Activated naive CD8-positive, alpha-beta T cell (primary cell): ENCODE measurements around the gene TTC7B.

ENCODE experiments used
- H3K27ac Mint-ChIP-seq: one replicate; pipeline ENCODE4 v1.8.0; 2021; ENCODE audit warnings: mixed read lengths
- H3K27me3 Mint-ChIP-seq: one replicate; pipeline ENCODE4 v1.8.0; 2021; ENCODE audit warnings: mixed read lengths
- H3K36me3 Mint-ChIP-seq: one replicate; pipeline ENCODE4 v1.8.0; 2021; ENCODE audit warnings: mixed read lengths
- H3K4me1 Mint-ChIP-seq: one replicate; pipeline ENCODE4 v1.8.0; 2021; ENCODE audit warnings: low read depth, mixed read lengths
- H3K4me3 Mint-ChIP-seq: one replicate; pipeline ENCODE4 v1.8.0; 2021; ENCODE audit warnings: mild to moderate bottlenecking, mixed read lengths
- H3K9me3 Mint-ChIP-seq: one replicate; pipeline ENCODE4 v1.8.0; 2021; ENCODE audit warnings: low read depth, mixed read lengths

TTC7B gene

DNA sequence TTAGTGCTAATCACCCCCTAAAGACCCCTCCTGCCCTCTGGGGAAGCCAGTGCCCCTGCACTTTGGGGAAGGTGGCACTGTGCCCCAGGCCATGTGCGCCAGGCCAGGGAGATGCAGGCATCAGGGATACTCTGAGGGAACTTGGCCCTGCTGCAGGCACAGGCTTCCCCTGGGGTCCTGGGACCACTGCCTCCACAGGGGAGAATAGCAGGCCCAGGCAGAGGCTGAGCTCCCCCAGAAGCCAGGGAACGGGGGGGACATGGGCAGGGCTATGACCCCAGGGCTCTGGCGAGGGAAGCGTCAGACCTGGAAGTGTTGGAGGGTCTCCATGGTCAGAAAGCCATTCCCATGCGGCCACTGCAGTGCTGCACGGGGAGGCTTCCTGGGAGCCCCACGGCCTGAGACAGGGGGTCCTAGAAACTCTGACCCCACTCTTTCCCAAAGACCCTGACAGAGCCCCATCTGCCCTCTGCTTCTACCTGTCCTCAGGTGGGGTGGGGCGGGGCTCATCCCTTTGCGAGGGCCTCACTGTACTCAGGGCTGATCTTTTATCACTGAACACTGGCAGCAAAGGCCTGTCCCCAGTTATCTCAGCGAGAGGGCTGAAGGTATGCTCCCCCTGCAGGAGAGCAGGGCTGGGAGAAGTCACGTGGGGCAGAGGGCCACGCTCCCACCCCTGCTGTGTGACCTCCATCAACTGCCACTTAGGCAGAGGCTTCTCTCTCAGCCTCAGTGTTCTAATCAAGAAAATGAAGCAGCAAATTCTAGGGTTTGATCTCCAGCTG is 259.4 kb downstream of the TTC7B start:
- no peaks in the 10 kb centered on the region for H3K36me3 Mint-ChIP-seq
- H3K27ac Mint-ChIP-seq: no peak overlapping the region

GRCh38 chr14:90556012-90556477 is 260.2 kb downstream of the TTC7B start:
- Mint-ChIP-seq H3K27ac (no peak overlapping the region), H3K9me3 (no peaks in the 10 kb centered on the region), H3K27me3 (no peaks in the 10 kb centered on the region), H3K36me3 (no peaks in the 10 kb centered on the region), H3K4me3 (no peak overlapping the region), H3K4me1 (no peaks in the 10 kb centered on the region)

More for the DNA sequence above, 259.4 kb downstream of the TTC7B start:
- Mint-ChIP-seq H3K9me3 (no peaks in the 10 kb centered on the region), H3K4me3 (no peak overlapping the region), H3K27me3 (no peaks in the 10 kb centered on the region), H3K4me1 (no peaks in the 10 kb centered on the region)

DNA sequence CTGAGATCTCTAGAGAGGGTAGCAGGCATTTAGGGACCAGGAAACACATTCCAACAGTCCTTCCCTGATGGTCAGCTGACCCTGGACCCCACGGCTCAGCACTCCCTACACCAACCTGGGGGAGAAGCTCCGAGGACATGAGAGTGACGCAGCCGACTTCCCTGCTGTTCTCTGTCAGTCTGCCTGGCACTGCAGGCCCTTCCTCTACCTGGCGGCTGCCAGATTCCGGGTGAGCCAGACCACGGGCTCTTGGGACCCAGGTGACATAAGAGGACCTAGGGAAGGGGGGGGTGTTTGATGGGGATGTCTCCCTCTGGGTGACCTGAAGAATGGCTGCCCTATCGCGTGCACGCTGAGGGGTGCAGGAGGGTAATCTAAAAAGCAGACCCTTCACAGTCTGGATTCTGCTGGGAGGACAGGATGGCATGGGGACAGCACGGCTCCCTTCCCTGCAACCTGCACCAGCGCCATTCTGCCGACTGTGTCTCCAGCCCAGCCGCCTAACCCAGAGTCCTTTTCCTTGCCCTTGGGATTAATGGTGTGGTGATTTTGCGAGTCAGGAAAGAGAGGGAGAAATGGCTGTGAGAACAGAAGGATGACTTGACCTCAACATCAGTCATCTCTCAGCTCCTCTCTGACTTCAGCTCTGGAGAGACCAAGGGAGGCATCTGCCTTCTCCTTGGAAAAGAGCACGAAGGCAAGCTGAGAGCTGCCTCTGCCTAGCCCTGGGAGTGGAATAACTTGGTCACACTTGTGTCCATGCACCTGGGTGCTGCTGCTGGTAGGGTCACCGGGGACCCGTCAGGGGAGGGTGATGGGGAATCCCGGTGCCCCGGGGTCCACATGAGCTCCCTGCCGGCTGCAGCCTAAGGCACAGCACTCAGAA is 260.9 kb downstream of the TTC7B start:
- Mint-ChIP-seq H3K4me1 (no peaks in the 10 kb centered on the region), H3K36me3 (no peaks in the 10 kb centered on the region), H3K27me3 (no peaks in the 10 kb centered on the region), H3K27ac (no peak overlapping the region), H3K4me3 (no peak overlapping the region), H3K9me3 (no peaks in the 10 kb centered on the region)

DNA sequence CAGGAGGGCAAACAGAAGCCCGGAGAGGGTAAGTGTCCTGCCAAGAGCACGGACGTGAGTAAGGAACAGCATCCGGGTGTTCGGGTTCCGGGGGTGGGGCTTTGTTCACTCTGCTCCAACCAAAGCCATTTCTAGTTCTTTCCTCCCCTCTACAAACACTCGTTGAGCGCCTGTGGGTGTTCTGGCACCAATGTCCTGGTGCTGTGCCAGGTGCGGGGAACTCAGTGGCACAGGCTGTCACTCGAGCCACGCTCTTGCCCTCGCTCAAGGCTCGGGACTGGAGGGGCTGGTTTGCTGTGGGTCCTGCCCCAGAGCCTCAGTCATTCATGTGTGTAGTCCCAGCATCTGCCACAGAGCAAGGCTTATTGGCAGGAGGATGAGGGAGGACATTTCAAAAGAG is 261.9 kb downstream of the TTC7B start:
- H3K27me3 Mint-ChIP-seq: no peaks in the 10 kb centered on the region
- H3K36me3 Mint-ChIP-seq: no peaks in the 10 kb centered on the region
- no peaks in the 10 kb centered on the region for H3K4me1 Mint-ChIP-seq
- H3K4me3 Mint-ChIP-seq: no peak overlapping the region
- H3K27ac Mint-ChIP-seq: no peak overlapping the region
- H3K9me3 Mint-ChIP-seq: no peaks in the 10 kb centered on the region

DNA sequence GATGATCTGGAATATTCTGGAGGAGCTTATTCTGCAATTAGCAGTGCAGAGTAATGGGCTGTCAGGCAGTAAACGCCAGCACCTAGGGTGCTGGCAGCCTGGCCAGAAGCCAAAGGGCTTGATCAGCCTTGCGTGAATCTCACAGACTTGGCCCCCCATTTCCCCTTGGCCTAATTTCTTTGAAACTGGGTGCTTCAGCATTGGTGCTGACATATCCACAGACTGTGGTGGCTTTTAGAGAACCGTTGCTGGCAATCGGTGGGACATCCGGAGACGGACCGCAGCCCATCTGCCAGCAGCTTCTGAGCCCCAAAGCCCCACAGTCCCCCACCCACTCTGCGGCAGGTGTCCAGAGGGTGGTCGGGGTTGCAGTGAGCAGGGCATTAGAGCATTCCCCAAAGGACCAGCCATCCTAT is 262.3 kb downstream of the TTC7B start:
- H3K4me1 Mint-ChIP-seq: no peaks in the 10 kb centered on the region
- H3K36me3 Mint-ChIP-seq: no peaks in the 10 kb centered on the region
- H3K9me3 Mint-ChIP-seq: no peaks in the 10 kb centered on the region
- no peak overlapping the region for H3K27ac Mint-ChIP-seq
- H3K4me3 Mint-ChIP-seq: no peak overlapping the region
- H3K27me3 Mint-ChIP-seq: no peaks in the 10 kb centered on the region

- Mint-ChIP-seq H3K36me3 (no peaks in the 10 kb centered on the region), H3K4me1 (no peaks in the 10 kb centered on the region), H3K9me3 (no peaks in the 10 kb centered on the region), H3K27ac (no peak overlapping the region), H3K27me3 (no peaks in the 10 kb centered on the region), H3K4me3 (no peak overlapping the region)
Measured at GRCh38 chr14:90553298-90553920, 262.8 kb downstream of the TTC7B start.

- H3K4me3 Mint-ChIP-seq: no peak overlapping the region
- no peaks in the 10 kb centered on the region for H3K36me3 Mint-ChIP-seq
- no peaks in the 10 kb centered on the region for H3K4me1 Mint-ChIP-seq
- no peak overlapping the region for H3K27ac Mint-ChIP-seq
- H3K27me3 Mint-ChIP-seq: no peaks in the 10 kb centered on the region
- H3K9me3 Mint-ChIP-seq: no peaks in the 10 kb centered on the region
Measured at GRCh38 chr14:90552465-90553297, 263.5 kb downstream of the TTC7B start.

DNA sequence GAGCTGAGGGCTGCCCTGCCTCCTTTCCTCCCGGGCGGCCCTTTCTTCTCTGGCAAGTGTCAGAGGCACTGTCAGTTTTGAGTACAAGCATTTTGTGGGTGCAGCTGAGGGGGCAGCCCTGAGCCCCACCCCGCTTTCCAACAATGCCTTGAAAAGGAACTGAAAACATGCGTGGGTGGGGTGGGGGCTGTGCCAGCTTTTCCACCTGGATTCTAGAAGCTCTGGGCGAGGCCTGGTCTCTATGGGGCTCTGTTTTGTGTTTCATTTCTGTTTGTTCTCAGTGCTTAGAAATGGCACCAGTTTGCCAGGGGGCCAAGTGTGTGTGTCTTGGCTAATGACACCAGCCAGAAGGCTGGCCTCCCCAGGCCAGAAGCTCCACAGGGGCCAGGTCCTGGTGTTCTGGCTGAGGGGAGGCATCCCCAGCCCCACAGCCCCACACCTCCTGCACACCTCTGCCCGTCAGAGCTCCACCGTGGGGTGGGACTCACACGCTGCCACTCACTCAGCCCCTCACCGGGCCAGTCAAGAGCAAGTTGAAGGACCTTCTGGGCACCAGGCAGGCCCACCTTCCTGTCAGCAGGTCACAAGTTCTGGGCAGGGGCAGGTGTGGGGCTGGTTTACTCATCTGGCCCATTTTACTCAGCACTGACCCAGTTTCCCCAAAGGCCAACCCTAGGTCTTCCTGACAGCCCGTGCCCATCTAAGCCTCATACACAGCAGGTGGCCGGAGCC is 264.3 kb downstream of the TTC7B start:
- Mint-ChIP-seq H3K4me3 (no peak overlapping the region), H3K36me3 (no peaks in the 10 kb centered on the region), H3K27me3 (no peaks in the 10 kb centered on the region), H3K9me3 (no peaks in the 10 kb centered on the region), H3K27ac (no peak overlapping the region), H3K4me1 (no peaks in the 10 kb centered on the region)

DNA sequence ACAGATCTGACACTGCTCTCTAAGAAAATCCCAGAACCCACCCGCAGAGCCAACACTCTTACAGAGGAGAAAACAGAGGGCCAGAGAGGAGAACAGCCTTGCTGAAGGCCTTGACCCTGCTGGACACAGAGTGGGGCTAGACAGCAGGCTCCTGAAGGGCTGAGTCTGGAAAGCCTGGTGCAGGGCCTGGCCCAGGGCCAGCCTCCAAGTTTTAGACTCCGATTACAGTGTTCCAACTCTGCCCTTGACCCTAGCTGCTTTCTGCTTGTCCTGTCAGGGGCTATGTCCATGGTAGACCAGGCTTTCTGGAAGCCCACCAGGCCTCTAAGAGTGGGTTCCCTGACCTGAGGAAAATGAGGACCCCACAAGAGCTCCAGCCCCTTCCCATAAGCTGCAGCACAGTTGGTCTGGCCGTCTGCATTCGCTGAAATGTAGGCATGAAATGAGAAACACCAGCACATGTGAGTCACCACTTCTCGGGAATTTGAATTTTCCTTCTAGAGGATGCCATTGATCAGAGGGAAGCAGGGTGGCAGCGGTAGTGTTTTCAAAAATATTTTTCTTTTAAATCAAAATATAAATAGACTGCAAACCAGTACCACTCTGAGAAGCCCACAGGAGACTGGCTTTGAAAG is 265.0 kb downstream of the TTC7B start:
- no peaks in the 10 kb centered on the region for H3K9me3 Mint-ChIP-seq
- H3K4me3 Mint-ChIP-seq: no peak overlapping the region
- H3K36me3 Mint-ChIP-seq: no peaks in the 10 kb centered on the region
- no peaks in the 10 kb centered on the region for H3K4me1 Mint-ChIP-seq
- H3K27me3 Mint-ChIP-seq: no peaks in the 10 kb centered on the region
- no peak overlapping the region for H3K27ac Mint-ChIP-seq

- no peaks in the 10 kb centered on the region for H3K36me3 Mint-ChIP-seq
- H3K27ac Mint-ChIP-seq: no peak overlapping the region
- no peaks in the 10 kb centered on the region for H3K4me1 Mint-ChIP-seq
- no peaks in the 10 kb centered on the region for H3K27me3 Mint-ChIP-seq
- no peaks in the 10 kb centered on the region for H3K9me3 Mint-ChIP-seq
- no peak overlapping the region for H3K4me3 Mint-ChIP-seq
Measured at GRCh38 chr14:90549794-90550641, 266.2 kb downstream of the TTC7B start.

- Mint-ChIP-seq H3K27me3 (no peaks in the 10 kb centered on the region), H3K4me3 (no peak overlapping the region), H3K27ac (no peak overlapping the region), H3K9me3 (no peaks in the 10 kb centered on the region), H3K4me1 (no peaks in the 10 kb centered on the region), H3K36me3 (no peaks in the 10 kb centered on the region)
Measured at GRCh38 chr14:90548455-90548854, 267.8 kb downstream of the TTC7B start.

DNA sequence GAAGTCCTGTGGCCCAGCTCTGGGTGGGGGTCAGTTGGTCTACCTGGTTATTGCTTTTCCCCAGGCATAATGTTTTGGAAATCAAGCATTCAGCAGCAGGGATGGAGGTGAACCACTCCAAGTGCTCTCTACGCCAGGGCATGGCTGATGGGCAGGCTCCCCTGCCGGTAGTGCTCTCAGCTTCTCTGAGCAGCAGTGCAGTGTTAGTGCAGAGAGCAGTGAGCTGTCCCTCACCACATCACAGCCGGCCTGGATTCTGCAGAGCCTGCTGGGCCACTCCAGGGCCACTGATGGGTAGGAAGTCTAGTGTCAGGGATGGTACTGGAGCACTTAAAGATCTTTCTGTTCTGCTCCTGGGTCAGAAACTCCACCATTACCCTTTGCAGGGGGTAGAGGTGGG is 268.3 kb downstream of the TTC7B start:
- Mint-ChIP-seq H3K27me3 (no peaks in the 10 kb centered on the region), H3K4me1 (no peaks in the 10 kb centered on the region), H3K36me3 (no peaks in the 10 kb centered on the region), H3K27ac (no peak overlapping the region), H3K9me3 (no peaks in the 10 kb centered on the region), H3K4me3 (no peak overlapping the region)

GRCh38 chr14:90547250-90547649 is 269.0 kb downstream of the TTC7B start:
- Mint-ChIP-seq H3K9me3 (no peaks in the 10 kb centered on the region), H3K27ac (no peak overlapping the region), H3K4me1 (no peaks in the 10 kb centered on the region), H3K27me3 (no peaks in the 10 kb centered on the region), H3K36me3 (no peaks in the 10 kb centered on the region), H3K4me3 (no peak overlapping the region)
